Measurements from ENCODE around the gene MUC2.

MUC2 gene

GRCh38 chr11:1121813-1122663 lies 47.4 kb downstream of the MUC2 start:
- no peak for DNase-seq (ENCODE audit: low read depth in 2 of 2)

- no peak for DNase-seq (ENCODE audit: low read depth in 2 of 2)
Observed at GRCh38 chr11:1122664-1123002, 48.0 kb downstream of the MUC2 start.

GRCh38 chr11:1123970-1124369 lies 49.3 kb downstream of the MUC2 start:
- no peak for DNase-seq (ENCODE audit: low read depth in 2 of 2)
